Activated CD4-positive, alpha-beta T cell treated with anti-CD3 and anti-CD28 coated beads, Interleukin-2, amount 50 U/mL, for 24 hours (primary cell): ENCODE data around the gene PHF13.
"Not testable (repeated sequence)": the region's sequence is repeated elsewhere in the genome, so short reads cannot be mapped to it uniquely, and the experiment has no call there.

ENCODE experiments used
- DNase-seq, 2 donors: peaks; one replicate each; pipeline ENCODE4 v3.0.0-alpha.2; 2020; ENCODE audit warnings: low read depth in 1 of 2, low spot score in 1 of 2

The PHF13 gene

DNA sequence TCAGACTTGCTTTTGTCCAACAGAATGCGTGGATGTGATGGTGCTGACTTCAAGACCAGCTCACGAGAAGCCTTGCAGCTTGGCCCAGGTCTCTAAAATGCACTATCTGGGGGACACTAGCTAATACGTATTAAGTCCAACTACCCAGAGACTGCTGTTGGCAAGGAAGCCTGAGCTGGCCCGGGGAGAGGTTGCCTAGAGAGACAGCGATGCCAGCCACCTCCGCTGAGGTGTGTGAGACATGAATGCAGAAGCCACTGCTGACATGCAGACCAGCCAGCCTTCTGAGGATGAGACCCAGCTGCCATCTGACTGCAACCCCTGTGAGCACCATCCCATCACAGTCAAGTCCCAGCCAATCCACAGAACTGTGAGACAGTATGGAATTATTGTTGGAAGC lies 43.6 kb downstream of the PHF13 start:
- DNase-seq = no peak

DNA sequence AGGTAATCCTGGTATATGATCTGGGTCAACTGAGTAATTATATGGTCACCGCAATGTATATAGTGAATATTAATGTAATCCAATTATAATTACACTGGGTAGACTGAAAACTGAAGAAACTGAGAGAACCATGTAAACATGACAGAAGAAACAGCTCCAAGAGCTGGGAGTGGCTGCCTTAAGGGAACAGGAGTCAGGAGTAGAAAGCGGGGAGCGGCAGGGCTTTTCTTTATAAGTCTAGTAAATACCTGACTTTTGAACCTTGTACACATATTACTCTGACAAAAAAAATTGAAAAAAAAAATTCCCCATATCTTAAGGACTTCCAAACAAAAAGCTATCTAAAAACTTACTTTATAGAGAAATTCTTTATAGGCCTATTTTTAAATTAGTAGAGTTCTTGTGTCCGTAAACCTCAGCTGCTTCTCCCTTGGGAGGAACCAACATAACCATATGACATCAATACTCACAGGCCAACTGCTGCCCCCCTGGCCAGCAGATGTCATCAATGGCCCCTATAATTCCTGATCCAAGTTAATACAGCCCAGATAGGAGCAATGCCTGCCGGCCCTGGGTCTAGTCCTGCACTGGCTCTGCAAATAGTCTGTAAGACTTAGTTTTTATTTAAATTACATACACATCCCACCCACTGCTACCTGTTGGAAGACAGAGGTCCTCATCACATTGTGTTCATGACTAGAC lies 45.0 kb downstream of the PHF13 start:
- DNase-seq = no peak

- DNase-seq = no peak
Observed at GRCh38 chr1:6660415-6661049, 47.0 kb downstream of the PHF13 start.

- DNase-seq = not testable (repeated sequence)
Observed at GRCh38 chr1:6662468-6662867, 48.9 kb downstream of the PHF13 start.

- no peak for DNase-seq
Observed at GRCh38 chr1:6666696-6667095, 53.2 kb downstream of the PHF13 start.

GRCh38 chr1:6667139-6667538 lies 53.6 kb downstream of the PHF13 start:
- DNase-seq = no peak

GRCh38 chr1:6668503-6668902 lies 55.0 kb downstream of the PHF13 start:
- DNase-seq = no peak

GRCh38 chr1:6672558-6672957 lies 59.0 kb downstream of the PHF13 start:
- no peak for DNase-seq
